ENCODE measurements around the gene BTRC.
A peak's percentile ranks its signal among the peaks of the same experiment; 100 is the strongest.

- peak; percentile 91 for TF ChIP-seq POLR2A (IDR thresholded peaks at IDR 0.05; ENCODE audit: low read length)
- no peak for TF ChIP-seq GATA1 (IDR thresholded peaks at IDR 0.05; ENCODE audit: low read depth, low read length)
Measured at GRCh38 chr10:101450277-101451080, 96.5 kb downstream of the BTRC start.
